AG20443 (cell line): ENCODE measurements around the gene BIRC5.
A peak's percentile ranks its signal among the peaks of the same experiment; 100 is the strongest.

Experiments used
- DNase-seq: peaks from one replicate; pipeline ENCODE4 v3.0.0; 2012; ENCODE audit warnings: low spot score, mixed read lengths

The BIRC5 gene

DNA sequence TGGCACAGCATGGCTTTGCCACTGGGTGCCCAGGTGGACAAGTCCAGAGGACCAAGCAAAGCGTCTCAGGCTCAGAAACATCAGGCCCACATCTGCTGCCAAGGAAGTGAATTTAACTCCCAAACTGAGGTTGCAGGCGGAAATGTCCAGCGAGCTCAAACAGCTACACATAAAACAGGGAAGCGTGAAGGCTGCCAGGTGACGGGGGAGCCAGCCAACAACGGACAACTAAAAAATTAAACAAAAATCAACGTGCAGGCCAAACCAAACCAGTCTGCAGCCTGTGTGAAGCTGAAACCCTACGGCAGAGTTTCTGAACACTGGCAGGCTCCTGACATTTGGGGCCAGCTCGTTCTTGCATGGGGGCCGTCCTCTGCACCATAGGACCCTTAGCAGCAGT, 29.7 kb upstream of the BIRC5 start:
- DNase-seq: no peak

DNA sequence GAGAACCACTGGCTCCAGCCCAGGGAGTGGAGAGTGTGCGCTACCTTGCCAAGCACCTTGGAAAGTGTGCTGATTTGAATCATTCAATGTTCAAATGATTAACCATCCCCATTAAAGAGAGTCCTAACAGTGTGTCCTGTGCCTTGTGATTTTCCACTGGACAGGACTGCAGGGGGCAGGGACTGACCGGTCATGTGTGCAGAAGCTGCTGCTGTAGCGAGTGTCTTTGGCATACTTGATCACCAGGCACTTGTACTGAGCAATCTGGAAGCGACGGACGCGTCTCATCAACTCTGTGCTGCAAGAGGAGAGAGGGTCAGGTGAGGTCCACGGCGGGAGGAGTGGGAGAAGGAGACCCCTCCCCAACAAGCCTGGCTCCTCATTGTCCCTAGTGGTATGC, 29.2 kb upstream of the BIRC5 start:
- DNase-seq: no peak

DNA sequence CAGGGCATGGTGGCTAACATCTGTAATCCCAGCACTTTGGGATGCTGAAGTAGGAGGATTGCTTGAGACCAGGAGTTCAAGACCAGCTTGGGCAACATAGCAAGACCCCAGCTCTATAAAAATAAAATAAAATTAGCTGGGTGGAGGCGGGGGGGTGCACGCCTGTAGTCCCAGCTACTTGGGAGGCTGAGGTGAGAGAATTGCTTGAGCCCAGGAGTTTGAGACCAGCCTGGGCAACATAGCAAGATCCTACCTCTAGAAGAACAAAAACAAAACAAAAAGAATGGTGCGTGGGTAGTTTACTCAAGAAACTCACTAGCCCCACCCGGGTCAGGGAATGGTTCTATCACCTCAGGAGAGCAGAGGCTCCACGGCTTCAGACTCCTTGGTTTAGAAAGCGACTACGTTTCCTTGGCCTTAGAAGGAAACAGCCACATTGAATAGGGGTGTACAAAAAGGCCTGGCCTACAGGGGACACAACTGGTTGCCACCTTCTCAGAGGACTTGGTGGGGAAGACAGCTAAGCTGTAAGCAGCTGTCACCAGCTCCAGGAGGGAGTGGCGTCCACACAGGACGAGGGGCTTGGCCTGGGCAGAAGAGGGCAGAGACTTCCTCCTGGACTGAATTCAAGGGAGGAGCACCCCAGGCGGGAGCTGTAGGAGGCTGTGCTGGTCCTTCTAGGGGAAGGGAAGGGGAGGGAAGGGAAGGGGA, 27.9 kb upstream of the BIRC5 start:
- DNase-seq: peak; percentile 55

DNA sequence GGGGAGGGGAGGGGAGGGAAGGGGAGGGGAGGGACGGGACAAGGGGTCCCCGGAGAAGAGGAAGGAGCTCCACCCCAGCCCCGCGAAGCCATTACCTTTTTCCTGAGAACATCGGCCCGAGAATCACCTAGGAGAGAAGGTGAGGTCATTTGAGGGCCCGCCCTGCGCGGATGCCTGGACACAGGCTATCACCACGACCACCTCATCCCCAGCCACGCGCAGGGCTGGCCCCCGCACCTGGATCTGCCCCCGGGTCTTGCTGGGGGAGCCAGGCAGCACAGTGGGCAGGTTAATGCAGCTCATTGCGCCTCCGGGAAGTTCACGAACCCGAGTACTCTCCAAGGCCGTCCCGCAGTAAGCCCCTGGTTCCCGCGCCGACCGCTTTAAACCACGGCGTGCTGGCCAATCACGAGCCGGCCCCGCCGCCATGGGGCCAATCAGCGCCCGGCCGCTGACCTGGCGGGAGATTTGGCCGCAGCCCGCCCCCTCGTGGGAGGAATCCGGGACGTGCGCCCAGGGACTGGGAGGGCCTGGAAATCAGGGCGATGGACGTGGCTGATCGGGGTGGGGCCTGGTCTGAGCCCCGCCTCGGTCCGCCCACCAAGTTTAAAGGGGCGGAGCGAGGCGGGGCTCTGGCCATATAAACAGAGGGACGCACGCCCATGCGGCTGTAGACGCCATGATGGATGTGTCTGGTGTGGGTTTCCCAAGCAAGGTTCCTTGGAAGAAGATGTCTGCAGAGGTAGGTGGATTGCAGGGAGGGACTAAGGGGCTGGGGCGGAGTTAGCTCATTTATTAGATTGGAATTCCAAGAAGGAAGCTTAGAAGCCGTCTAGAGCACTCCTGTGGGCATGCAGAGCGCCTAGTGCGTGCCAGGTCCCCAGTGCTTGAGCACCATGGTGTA, 27.1 kb upstream of the BIRC5 start, which contains the start of the genes AFMID and TK1:
TSS of gene AFMID (plus strand) at position 671 of the 904 bp plus-strand sequence. CDS start at position 680, 9 bp downstream.
TSS of gene TK1 (minus strand) at position 361 of the 904 bp plus-strand sequence. CDS start at position 303, 58 bp downstream.
- DNase-seq: peak; percentile 100

DNA sequence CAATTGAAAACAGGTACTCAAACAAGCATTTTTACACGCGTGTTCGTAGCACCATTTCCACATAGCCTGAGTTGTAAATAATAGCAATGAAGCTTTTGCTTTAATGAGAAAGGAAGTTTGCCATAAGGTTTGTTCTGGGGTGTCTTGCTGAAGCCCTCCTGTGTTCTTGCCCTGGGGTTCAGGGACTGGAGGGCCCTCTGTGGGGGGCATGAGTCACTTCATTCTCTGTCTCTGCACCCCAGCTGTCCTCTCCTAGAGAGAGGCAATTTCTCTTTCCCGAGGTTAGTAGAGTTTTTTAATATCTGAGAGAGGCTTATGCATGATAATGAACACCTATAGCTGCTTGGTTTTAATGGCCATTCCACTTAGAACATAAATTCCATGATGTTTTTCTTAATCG, 17.3 kb upstream of the BIRC5 start:
- no peak for DNase-seq

DNA sequence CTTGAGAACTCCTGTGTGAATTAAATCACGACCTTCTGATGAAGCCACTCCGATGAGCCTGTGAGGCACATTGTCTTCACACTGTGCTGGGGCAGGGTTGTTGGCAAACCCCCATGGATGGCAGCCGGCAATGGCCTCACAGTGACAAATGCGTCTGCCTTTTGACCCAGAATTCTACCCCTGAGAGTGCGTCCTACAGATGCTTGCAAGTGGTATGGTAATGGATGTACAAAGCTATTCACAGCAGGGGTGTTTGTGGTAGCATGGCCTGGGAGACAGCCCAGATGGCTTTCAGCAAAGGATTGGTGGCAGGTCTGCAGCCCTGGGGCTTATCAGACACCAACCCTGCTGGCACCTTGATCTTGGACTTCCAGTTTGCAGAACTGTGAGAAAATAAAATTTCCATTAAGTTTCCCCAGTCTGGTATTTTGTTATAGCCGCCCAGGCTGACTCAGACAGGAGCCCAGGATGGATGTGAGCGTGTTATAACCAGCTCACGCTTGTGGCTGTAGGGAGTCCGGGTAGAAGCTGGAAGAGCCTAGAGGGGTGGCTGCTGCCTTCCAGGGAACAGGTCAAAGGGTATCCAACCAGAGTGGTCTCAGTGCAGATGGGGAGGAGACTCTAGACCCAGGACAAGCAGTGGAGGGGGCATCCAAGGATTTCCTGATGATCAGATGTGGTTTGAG, 16.8 kb upstream of the BIRC5 start:
- no peak for DNase-seq

DNA sequence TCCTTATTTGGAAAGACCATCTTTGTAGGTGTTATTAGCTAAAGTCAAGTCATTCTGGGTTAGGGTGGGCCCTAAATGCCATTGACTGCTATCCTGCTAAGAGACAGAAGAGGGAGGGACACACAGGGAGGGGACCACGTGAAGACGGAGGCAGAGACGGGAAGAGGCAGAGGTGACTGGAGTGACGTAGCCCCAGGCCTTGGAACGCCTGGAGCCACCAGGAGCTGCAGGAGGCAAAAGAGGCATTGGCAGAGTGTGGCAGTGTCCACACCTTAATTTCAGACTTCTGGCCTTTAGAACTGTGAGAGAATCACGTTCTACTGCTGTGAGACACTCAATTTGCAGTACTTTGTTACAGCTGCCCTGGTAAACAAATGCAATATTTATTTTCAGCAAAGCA, 13.6 kb upstream of the BIRC5 start:
- no peak for DNase-seq

DNA sequence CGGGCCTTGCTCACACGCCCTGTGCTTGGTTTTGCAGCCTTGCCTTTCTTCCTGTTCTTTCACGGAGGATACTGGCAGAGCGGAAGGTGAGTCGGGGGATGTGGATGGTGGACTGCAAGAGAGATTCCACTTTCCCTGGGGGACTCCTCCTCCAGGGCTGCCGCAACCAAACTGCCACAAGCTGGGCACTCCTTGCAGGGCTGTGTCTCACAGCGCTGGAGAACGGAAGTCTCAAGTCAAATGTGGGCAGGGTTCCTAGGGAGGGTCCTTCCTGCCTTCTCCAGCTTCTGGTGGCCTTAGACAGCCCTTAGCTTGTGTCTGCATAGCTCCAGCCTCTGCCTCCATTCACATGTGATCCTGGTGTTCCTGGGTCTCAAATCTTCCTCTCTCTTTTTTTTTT, 11.4 kb upstream of the BIRC5 start:
- no peak for DNase-seq

DNA sequence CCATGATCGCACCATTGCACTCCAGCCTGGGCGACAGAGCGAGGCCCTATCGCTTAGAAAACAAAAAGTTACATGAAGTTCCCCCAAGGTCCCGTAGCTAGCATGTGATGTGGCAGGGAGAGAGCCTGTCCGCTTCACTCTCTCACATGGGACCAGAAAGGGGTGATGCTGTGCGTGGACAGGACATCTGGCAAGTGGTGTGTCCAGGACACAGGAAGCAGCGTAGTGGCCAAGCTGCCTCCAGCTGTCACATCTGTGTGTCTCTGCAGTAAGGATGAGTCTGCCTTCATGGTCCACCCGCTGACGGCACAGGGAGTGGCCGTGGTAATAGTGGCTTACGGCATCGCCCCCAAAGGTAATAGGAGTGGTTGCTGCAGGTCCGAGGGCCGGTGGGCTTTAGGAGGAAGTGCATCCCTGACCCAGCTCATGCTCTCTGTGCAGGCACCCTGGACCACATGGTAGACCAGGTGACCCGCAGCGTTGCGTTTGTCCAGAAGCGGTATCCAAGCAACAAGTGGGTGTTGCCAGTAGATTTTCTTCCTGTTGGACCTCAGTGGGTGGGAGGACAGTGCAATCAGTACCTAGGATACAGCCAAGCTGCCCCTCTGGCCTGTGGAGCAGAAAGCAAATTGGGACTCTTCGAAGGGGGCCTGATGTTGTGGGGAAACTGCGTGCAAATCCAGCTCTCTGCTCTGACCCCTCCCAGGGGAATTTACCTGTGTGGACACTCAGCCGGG, 9.5 kb upstream of the BIRC5 start:
- no peak for DNase-seq

DNA sequence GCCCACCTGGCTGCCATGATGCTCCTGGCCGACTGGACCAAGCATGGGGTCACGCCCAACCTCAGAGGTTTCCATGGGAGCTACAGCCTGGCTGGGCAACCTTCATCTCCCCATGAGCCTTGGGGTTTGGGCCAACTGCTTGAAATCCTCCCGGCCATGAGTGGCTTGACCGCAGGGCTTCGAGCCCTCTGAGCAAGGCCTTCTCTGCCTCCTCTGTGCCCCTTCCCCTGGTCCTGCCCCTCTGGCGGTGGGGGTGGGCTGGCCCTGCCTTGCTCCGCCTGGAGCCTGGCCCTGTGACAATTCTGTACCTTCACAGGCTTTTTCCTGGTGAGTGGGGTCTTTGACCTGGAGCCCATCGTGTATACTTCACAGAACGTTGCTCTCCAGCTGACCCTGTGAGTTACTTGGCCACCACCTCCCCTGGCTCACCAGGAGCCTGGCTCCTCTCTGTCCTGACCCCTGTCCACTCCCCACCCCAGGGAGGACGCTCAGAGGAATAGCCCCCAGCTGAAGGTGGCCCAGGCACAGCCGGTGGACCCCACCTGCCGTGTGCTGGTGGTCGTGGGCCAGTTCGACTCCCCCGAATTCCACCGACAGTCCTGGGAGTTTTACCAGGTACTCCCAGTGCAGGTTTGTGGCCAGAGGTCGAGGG, 8.8 kb upstream of the BIRC5 start:
- no peak for DNase-seq

DNA sequence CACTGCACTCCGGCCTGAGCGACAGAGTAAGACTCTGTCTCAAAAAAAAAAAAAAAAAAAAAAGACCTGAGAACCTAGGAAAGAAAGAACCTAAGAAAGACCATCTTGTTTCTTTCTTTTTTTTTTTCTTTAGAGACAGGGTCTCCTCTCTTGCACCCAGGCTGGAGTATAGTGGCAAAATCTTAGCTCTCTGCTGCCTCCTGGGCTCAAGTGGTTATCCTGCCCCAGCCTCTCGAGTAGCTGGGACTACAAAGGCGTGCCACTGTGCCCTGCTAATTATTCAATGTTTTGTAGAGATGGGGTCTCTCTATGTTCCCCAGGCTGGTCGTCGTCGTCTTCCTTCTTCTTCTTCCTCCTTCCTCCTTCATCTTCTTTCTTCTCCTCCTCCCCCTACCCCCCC, 7.8 kb upstream of the BIRC5 start:
- DNase-seq: no peak

DNA sequence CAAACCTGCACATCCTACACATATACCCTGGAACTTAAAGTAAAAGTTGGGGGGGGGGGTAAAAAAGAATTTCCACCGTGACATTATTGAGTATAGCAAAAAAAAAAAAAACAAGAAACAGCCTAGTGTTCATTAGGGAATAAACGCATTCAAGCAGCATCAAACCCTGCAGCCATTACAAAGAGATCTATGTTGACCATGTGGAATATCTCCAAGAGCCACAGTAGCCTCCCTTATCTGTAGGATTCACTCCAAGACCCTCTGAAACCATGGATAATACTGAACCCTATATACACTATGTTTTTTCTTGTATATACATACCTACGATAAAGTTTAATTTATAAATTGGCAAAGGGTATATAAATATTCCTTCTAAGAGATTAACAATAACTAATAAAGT, 5.6 kb upstream of the BIRC5 start:
- DNase-seq: no peak

DNA sequence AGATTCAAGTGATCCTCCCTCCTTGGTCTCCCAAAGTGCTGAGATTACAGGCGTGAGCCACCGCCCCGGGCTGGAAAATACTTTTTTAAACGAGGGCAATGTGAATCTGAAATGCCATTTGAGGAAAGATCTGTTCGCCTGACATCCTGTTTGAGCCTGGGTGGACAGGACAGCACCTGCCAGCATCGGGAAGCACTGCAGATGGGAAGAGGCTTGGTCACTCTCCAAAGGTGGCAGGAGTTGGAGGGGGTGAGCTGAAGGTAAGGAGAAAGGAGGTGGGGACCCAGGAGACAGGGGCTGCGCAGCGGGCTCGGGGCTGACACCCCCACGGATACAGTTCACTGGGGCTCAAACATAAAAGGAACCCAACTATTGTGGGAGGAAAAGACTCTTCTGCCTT, 3.9 kb upstream of the BIRC5 start:
- no peak for DNase-seq

DNA sequence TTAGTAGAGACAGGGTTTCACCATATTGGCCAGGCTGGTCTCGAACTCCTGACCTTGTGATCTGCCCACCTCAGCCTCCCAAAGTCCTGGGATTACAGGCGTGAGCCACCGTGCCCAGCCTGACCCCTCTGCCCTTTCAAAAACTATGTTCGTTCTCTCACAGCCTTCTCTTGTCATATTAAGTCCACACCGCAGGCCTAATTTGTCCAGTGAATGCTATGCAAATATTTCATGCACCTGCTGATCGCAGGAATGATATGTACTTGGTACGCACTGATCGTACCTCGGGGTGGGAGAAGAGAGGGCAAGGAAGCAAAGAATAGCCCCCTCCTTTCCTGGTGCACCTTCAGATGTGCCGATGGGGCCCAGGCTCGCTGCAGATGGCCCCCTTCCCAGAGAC, 3.0 kb upstream of the BIRC5 start:
- no peak for DNase-seq

DNA sequence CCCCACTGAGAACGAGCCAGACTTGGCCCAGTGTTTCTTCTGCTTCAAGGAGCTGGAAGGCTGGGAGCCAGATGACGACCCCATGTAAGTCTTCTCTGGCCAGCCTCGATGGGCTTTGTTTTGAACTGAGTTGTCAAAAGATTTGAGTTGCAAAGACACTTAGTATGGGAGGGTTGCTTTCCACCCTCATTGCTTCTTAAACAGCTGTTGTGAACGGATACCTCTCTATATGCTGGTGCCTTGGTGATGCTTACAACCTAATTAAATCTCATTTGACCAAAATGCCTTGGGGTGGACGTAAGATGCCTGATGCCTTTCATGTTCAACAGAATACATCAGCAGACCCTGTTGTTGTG, 631 bp downstream of the BIRC5 start:
- DNase-seq: no peak

DNA sequence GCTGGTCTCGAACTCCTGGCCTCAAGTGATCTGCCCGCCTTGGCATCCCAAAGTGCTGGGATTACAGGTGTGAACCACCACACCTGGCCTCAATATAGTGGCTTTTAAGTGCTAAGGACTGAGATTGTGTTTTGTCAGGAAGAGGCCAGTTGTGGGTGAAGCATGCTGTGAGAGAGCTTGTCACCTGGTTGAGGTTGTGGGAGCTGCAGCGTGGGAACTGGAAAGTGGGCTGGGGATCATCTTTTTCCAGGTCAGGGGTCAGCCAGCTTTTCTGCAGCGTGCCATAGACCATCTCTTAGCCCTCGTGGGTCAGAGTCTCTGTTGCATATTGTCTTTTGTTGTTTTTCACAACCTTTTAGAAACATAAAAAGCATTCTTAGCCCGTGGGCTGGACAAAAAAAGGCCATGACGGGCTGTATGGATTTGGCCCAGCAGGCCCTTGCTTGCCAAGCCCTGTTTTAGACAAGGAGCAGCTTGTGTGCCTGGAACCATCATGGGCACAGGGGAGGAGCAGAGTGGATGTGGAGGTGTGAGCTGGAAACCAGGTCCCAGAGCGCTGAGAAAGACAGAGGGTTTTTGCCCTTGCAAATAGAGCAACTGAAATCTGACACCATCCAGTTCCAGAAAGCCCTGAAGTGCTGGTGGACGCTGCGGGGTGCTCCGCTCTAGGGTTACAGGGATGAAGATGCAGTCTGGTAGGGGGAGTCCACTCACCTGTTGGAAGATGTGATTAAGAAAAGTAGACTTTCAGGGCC, 5.5 kb downstream of the BIRC5 start:
- no peak for DNase-seq

DNA sequence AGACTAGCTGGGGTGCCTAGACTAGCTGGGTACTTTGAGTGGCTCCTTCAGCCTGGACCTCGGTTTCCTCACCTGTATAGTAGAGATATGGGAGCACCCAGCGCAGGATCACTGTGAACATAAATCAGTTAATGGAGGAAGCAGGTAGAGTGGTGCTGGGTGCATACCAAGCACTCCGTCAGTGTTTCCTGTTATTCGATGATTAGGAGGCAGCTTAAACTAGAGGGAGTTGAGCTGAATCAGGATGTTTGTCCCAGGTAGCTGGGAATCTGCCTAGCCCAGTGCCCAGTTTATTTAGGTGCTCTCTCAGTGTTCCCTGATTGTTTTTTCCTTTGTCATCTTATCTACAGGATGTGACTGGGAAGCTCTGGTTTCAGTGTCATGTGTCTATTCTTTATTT, 9.0 kb downstream of the BIRC5 start:
- no peak for DNase-seq

DNA sequence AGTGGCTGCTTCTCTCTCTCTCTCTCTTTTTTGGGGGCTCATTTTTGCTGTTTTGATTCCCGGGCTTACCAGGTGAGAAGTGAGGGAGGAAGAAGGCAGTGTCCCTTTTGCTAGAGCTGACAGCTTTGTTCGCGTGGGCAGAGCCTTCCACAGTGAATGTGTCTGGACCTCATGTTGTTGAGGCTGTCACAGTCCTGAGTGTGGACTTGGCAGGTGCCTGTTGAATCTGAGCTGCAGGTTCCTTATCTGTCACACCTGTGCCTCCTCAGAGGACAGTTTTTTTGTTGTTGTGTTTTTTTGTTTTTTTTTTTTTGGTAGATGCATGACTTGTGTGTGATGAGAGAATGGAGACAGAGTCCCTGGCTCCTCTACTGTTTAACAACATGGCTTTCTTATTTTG, 9.7 kb downstream of the BIRC5 start:
- DNase-seq: no peak

DNA sequence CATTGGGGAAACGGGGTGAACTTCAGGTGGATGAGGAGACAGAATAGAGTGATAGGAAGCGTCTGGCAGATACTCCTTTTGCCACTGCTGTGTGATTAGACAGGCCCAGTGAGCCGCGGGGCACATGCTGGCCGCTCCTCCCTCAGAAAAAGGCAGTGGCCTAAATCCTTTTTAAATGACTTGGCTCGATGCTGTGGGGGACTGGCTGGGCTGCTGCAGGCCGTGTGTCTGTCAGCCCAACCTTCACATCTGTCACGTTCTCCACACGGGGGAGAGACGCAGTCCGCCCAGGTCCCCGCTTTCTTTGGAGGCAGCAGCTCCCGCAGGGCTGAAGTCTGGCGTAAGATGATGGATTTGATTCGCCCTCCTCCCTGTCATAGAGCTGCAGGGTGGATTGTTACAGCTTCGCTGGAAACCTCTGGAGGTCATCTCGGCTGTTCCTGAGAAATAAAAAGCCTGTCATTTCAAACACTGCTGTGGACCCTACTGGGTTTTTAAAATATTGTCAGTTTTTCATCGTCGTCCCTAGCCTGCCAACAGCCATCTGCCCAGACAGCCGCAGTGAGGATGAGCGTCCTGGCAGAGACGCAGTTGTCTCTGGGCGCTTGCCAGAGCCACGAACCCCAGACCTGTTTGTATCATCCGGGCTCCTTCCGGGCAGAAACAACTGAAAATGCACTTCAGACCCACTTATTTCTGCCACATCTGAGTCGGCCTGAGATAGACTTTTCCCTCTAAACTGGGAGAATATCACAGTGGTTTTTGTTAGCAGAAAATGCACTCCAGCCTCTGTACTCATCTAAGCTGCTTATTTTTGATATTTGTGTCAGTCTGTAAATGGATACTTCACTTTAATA, 10.4 kb downstream of the BIRC5 start:
- no peak for DNase-seq
